Retinal pigment epithelial cell (primary cell): ENCODE results near the gene HADHA.
A peak's percentile ranks its signal among the peaks of the same experiment; 100 is the strongest.

Source experiments
- DNase-seq: peaks from one replicate; pipeline ENCODE4 v3.0.0-alpha.2; 2010; ENCODE audit warnings: low read depth
- H3K4me3 ChIP-seq: 2 replicates; pipeline ENCODE4 v1.5.1; 2011; ENCODE audit warnings: mild to moderate bottlenecking, low read length, control low read depth, moderate library complexity
- TF ChIP-seq, protein P1 (sequence below): conservative IDR thresholded peaks from 2 replicates; pipeline ENCODE4 v1.5.1; 2011; ENCODE audit warnings: low read depth, low read length, control low read depth, inconsistent platforms

Gene HADHA

DNA sequence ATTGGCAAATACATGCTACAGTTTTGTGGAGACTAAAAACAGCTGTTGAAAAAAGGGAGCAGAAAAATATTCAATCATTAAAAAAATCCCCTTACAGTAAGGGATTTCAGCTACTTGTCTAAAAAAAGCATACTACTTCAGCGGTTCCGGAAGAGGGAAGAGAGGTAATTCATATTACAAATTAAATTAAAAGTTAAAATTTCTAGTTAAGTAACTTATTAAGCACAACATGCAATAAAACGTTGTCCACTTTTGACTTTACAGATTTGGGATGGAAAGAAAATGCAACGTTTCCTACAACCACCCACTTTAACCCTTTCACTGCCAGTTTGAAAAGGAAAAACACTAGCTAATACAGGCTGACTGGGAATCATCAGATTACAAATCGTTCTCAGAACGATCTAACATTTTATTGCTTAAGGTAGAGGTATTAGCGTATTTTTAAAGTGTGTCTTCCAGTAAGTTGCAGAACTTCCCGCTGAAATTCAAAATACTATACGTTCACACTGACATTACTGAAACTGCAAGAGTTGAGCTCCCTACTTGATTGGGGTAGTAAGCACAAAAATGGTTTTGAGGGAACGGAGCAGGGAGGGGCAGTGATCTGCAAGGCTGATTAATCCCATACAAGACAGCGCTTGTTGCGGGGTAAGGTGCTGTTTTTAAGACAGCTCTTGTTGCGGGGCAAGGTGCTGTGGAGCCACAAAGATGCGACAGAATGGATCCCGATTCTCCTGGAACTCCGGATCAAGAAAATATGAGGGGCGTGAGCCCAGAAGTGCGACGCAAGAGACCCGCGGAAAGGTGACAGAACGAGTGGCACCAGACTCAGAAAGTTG is 743 bp downstream of the HADHA start:
- DNase-seq: no peak
- TF ChIP-seq, protein P1, sequence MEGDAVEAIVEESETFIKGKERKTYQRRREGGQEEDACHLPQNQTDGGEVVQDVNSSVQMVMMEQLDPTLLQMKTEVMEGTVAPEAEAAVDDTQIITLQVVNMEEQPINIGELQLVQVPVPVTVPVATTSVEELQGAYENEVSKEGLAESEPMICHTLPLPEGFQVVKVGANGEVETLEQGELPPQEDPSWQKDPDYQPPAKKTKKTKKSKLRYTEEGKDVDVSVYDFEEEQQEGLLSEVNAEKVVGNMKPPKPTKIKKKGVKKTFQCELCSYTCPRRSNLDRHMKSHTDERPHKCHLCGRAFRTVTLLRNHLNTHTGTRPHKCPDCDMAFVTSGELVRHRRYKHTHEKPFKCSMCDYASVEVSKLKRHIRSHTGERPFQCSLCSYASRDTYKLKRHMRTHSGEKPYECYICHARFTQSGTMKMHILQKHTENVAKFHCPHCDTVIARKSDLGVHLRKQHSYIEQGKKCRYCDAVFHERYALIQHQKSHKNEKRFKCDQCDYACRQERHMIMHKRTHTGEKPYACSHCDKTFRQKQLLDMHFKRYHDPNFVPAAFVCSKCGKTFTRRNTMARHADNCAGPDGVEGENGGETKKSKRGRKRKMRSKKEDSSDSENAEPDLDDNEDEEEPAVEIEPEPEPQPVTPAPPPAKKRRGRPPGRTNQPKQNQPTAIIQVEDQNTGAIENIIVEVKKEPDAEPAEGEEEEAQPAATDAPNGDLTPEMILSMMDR: no peak
- peak overlapping the region; percentile 82 for H3K4me3 ChIP-seq

DNA sequence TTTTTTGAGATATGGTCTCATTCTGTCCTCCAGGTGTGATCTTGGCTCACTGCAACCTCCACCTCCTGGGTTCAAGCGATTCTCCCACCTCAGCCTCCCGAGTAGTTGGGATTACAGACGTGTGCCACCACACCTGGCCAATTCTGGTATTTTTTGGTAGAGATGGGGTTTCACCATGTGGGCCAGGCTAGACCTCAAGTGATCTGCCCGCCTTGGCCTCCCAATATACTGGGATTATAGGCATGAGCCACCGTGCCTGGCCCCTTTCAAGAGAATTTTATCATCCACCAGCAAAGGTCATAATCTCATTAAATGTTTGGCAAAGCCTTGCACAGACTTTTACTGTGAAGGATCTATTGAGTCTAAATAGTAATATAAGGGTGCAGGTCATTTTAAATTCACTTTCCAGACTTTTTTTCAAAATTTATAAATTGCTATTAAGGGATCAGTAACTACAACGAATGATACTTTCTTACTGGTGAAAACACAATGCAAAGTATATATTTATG is 2.5 kb downstream of the HADHA start:
- TF ChIP-seq, protein P1: no peak
- no peak overlapping the region for H3K4me3 ChIP-seq
- DNase-seq: no peak

DNA sequence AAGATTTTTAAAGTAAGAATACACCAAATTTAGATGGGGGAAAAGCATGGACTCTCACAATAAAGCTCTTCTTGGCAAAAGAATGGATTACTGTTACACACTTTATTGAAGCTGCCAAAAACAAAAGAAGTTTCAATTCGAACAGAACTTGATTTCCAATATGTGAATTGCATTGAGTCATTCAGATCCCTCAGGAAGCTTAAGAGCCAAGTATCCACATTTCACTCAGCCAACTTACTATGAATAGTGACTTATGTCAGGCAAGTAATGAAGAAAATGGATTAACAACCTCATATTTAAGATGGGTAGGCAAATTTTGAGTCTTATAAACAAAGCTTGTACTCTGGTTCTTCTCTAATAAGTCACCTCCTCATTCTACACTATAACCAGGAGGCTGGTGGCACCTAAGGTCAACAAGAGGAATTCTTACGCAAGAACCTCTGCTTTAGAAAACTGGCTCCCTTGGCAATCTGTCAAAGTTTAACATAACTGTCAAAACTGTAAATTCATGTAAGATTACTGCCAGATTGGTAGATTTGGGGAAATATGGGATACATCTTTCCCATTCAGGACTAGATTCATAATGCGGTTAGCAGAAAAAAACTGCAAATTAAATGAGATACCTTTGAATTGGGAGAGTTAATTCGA is 6.0 kb downstream of the HADHA start:
- TF ChIP-seq, protein P1: no peak
- DNase-seq: no peak

DNA sequence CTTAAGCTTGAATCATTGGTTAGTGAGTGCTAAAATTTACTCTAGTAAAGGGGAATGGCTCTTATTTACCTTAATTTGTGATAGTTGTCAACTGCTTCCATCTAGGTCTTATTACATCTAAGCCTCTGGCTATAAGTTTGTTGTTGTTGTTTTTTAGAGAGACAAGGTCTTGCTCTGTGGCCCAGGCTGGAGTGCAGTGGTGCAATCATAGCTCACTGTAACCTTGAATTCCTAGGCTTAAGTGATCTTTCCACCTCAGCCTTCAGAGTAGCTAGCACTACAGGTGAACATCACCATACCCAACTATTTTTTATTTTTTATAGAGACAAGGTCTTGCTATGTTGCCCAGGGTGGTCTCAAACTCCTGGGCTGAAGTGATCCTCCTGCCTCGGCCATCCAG is 6.6 kb downstream of the HADHA start:
- H3K4me3 ChIP-seq: no peak overlapping the region
- TF ChIP-seq, protein P1: no peak
- DNase-seq: no peak

More for the DNA sequence above, 6.0 kb downstream of the HADHA start:
- H3K4me3 ChIP-seq: no peak overlapping the region

DNA sequence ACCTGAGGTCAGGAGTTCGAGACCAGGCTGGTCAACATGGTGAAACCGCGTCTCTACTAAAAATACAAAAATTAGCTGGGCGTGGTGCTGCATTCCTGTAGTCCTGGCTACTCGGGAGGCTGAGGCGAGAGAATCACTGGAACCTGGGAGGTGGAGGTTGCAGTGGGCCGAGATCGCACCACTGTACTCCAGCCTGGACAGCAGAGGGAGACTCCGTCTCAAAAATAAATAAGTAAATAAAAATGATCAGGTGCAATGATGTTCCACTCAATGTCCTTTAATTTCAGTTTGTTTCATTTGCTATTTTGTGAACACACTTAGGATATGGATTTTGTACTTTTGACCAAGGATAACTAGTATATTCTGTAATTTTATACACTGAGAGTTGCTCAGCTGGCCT is 9.3 kb downstream of the HADHA start:
- TF ChIP-seq, protein P1: peak; percentile 33
- DNase-seq: no peak
- no peak overlapping the region for H3K4me3 ChIP-seq

DNA sequence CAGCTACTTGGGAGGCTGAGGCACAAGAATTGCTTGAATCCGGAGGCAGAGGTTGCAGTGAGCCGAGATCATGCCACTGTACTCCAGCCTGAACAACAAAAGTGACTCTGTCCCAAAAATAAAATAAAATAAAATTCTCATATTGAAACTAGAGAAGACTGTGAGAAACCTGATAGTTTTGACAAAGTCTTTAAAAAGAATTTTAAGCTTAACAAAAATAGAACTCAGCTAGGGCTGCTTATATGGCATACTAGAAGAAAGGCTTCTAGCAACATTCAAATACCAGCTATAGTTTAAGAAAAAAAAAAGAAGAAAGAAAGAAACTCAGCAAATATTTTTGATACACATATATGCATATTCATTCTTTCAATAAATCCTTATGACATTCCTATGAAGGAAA is 13.6 kb downstream of the HADHA start:
- no peak for DNase-seq
- TF ChIP-seq, protein P1: no peak

More for the DNA sequence above, 13.6 kb downstream of the HADHA start:
- H3K4me3 ChIP-seq: no peak overlapping the region
